ENCODE data around the gene DYNC2LI1. TPM values are rescaled to one million over a fixed set of nuclear protein-coding genes. Genes with fewer than 3 reads are reported as not detected.

Gene DYNC2LI1
- total and polyA plus RNA-seq, 2 of the 8 experiments (the other 6 are each of a cell fraction or from before 2014, with no cell fraction given) = 3.9 to 7.6 TPM

GRCh38 chr2:43766006-43766405 is 7.8 kb upstream of the DYNC2LI1 start:
- no peak overlapping the region for H4K5ac ChIP-seq (ENCODE audit: insufficient read length, low read depth, low read length)
- H3K4me1 ChIP-seq (replicated peaks in 1 of 4; ENCODE audit: control insufficient read depth in 3 of 4, insufficient read depth in 4 of 4, low read length in 3 of 4) = no peaks in the 10 kb centered on the region
- H2BK120ac ChIP-seq (replicated peaks; ENCODE audit: low read depth, low read length) = no peak overlapping the region
- H3K9me3 ChIP-seq (ENCODE audit: insufficient read depth in 2 of 2, low read depth in 1 of 2, low read length in 1 of 2) = no peaks in the 10 kb centered on the region
- H3K79me2 ChIP-seq (ENCODE audit: control insufficient read depth in 1 of 2, insufficient read depth in 2 of 2, low read length in 2 of 2) = no peaks in the 10 kb centered on the region
- POLR2A ChIA-PET (ENCODE audit: partially characterized antibody) = interaction anchor here (0.7 kb wide), 1 partner anchor 30 kb away, joined by 3 read pairs; no protein-coding TSS in a partner anchor
- DNase-seq (ENCODE audit: low read depth in 1 of 2, low spot score in 2 of 2) (no peak), FAIRE-seq (no peak)
- H3K36me3 ChIP-seq (ENCODE audit: control insufficient read depth in 2 of 4, insufficient read depth in 4 of 4, low read length in 3 of 4) = no peaks in the 10 kb centered on the region
- H3K27me3 ChIP-seq (replicated peaks in 1 of 4; ENCODE audit: control insufficient read depth in 3 of 4, extremely low read depth in 1 of 4, insufficient read depth in 3 of 4, low read length in 3 of 4) = no peaks in the 10 kb centered on the region
- no peak overlapping the region for H2BK15ac ChIP-seq (ENCODE audit: low read length)
- H2BK5ac ChIP-seq (ENCODE audit: low read depth, low read length) = no peak overlapping the region
- H4K20me1 ChIP-seq (replicated peaks in 1 of 2; ENCODE audit: control insufficient read depth in 1 of 2, insufficient read depth in 2 of 2, low read length in 2 of 2) = no peaks in the 10 kb centered on the region
- WGBS, 2 experiments (ENCODE audit: extremely low coverage in 1 of 2, insufficient coverage in 1 of 2, insufficient read length in 1 of 2, insufficient replicate concordance in 2 of 2, low coverage in 1 of 2, low lambda C conversion rate in 2 of 2, missing lambda C conversion rate in 1 of 2) = 92% methylated on average over 4 of the region's 4 CpGs; no CpG with 5 or more reads in 1 of the 2 experiments
- no peak overlapping the region for H2BK20ac ChIP-seq (ENCODE audit: low read length)
- H4K8ac ChIP-seq (ENCODE audit: extremely low read depth, insufficient read depth, low read length) = no peak overlapping the region
- no peak overlapping the region for H3K23ac ChIP-seq (ENCODE audit: insufficient read length)
- no peaks in the 10 kb centered on the region for H3K23me2 ChIP-seq (ENCODE audit: low read depth, low read length)
- H2AFZ ChIP-seq (ENCODE audit: low read length) = no peak overlapping the region
- H3K4me3 ChIP-seq (ENCODE audit: extremely low read depth in 1 of 4, insufficient read depth in 2 of 4, low read depth in 3 of 4, low read length in 4 of 4) = no peak overlapping the region
- H4K91ac ChIP-seq (replicated peaks; ENCODE audit: insufficient read length, low read length) = no peak overlapping the region
- no peak overlapping the region for H3K18ac ChIP-seq (ENCODE audit: extremely low read depth, low read length)
- no peak overlapping the region for H3K4me2 ChIP-seq (ENCODE audit: insufficient read depth in 1 of 2, low read depth in 2 of 2, low read length in 2 of 2)
- H3K14ac ChIP-seq (ENCODE audit: insufficient read length) = no peak overlapping the region
- no peak overlapping the region for H3K4ac ChIP-seq (replicated peaks; ENCODE audit: insufficient read length, low read depth, low read length)
- H3K79me1 ChIP-seq (ENCODE audit: low read depth, low read length) = no peaks in the 10 kb centered on the region
- H3K9ac ChIP-seq (replicated peaks in 1 of 4; ENCODE audit: extremely low read depth in 1 of 4, low read depth in 3 of 4, low read length in 3 of 4) = no peak overlapping the region
- H2BK12ac ChIP-seq (ENCODE audit: low read depth, low read length) = no peak overlapping the region
- H3K56ac ChIP-seq (replicated peaks; ENCODE audit: insufficient read length, low read depth, low read length) = no peak overlapping the region
- H3K27ac ChIP-seq (ENCODE audit: low read depth, low read length) = no peak overlapping the region
- no peak overlapping the region for H2AK5ac ChIP-seq (ENCODE audit: low read depth, low read length)
- CTCF ChIA-PET (ENCODE audit: partially characterized antibody) = no interaction called here
- TF ChIP-seq ATF3 (IDR thresholded peaks at IDR 0.05; ENCODE audit: insufficient read depth, low read depth, low read length) (no peak), MAFK (IDR thresholded peaks at IDR 0.05; ENCODE audit: low read depth, low read length) (no peak), MAX (IDR thresholded peaks at IDR 0.05) (no peak), ZNF274 (IDR thresholded peaks at IDR 0.05; ENCODE audit: borderline replicate concordance, extremely low read depth, low read length) (no peak), CTCF (IDR thresholded peaks at IDR 0.05; ENCODE audit: control extremely low read depth in 1 of 3, insufficient read depth in 1 of 3, low read depth in 1 of 3, low read length in 3 of 3) (no peak), SP2 (IDR thresholded peaks at IDR 0.05; ENCODE audit: low read length) (no peak), KDM5A (IDR thresholded peaks at IDR 0.05; ENCODE audit: low read length) (no peak), GTF2F1 (IDR thresholded peaks at IDR 0.05; ENCODE audit: borderline replicate concordance, low read depth, low read length) (no peak), CHD2 (IDR thresholded peaks at IDR 0.05; ENCODE audit: low read length) (no peak), BACH1 (IDR thresholded peaks at IDR 0.05; ENCODE audit: low read length) (no peak), HDAC6 (IDR thresholded peaks at IDR 0.05; ENCODE audit: low read depth, low read length) (no peak), SRF (IDR thresholded peaks at IDR 0.05; ENCODE audit: low read depth, low read length) (no peak)
